Mesenteric fat pad (tissue), 1 donor: Measurements from ENCODE around the gene STAP2. TPM values are rescaled to one million over a fixed set of nuclear protein-coding genes. Genes with fewer than 3 reads are reported as not detected.
"Not testable (repeated sequence)": the region's sequence is repeated elsewhere in the genome, so short reads cannot be mapped to it uniquely, and the experiment has no call there.

Experiments used
- DNase-seq: peaks from one replicate; pipeline ENCODE4 v3.0.0-alpha.2; 2020; ENCODE audit warnings: low spot score
- total RNA-seq: library from RNA; stranded (reverse); fragmentation: NEBNext Ultra II Directional; extraction: Animal tissue kit (Norgen Biotek cat#: 25700); gene quantifications from one replicate; pipeline ENCODE4 v1.2.1, GENCODE V29; 2021
- donor health status: DM: yes; HTN: yes; CAD: no.

Gene STAP2
- total RNA-seq, 1 donor from 2014 or later: 3.0 TPM

DNA sequence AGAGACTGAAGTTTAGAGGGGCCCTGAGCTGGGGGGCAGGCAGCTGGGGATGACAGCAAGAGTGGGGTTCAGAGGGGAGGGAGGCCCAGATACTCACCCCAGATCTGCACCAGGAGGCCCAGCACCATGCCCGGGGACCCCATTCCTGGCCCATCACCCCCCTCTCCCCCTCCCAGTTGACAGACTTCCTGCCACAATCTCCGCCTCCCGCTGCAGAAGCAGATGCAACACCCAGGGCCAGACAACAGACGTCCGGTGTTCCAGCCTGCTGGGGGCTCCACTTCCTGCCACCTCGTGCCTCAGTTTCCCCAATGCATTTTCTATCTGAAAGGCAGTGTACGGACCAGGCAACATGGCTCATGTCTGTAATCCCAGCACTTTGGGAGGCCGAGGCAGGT lies 36.4 kb downstream of the STAP2 start, which contains the start of gene TMIGD2:
TSS of gene TMIGD2 (minus strand) at position 147 of the 398 bp plus-strand sequence. CDS start at position 143, 4 bp downstream.
- no peak for DNase-seq

DNA sequence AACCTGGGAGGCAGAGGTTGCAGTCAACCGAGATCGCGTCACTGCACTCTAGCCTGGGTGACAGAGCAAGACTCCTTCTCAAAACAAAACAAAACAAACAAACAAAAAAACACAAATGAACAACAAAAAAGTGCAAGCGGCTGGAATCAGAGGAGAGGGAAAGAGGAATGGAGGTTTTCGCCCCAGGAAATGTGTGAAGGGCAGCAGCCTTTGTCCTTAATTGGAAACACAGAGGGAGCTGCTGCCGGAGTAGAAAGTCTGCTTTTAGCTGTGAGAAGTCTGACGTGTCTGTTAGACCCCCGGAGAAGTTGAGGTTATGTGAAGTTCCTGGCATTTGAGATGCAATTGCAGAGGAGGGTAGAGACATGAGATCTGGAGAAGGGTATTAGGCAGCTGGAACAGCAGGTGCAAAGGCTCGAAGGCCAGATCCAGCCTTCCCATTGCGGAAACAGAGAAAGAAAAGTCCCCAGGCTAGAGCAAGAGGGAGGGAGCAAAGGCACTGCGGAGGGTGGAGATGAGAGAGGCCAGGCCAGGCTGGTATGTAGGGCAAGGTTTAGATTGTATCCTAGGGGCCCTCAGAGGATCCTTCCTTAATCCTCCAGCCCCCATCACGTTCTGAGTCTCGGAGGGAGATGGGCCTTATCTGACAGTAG lies 36.9 kb downstream of the STAP2 start:
- no peak for DNase-seq

DNA sequence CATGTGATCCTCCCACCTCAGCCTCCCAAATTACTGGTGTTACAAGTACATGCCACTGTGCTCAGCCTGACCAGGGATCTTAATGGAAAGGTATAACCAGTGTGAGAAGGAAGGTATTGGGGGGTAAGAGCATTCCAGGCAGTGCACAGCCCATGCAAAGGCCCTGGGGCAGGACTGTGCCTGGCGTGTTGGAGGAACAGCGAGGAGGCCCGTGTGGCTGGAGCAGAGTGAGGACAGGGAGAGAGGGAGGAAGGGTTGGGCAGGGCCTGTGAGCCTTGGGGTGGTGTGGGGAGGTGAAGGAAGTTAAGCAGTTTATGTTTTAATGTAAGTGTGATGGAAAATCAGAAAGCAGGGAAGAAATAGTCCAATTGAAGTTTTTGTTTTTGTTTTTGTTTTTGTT lies 38.0 kb downstream of the STAP2 start:
- DNase-seq: no peak

DNA sequence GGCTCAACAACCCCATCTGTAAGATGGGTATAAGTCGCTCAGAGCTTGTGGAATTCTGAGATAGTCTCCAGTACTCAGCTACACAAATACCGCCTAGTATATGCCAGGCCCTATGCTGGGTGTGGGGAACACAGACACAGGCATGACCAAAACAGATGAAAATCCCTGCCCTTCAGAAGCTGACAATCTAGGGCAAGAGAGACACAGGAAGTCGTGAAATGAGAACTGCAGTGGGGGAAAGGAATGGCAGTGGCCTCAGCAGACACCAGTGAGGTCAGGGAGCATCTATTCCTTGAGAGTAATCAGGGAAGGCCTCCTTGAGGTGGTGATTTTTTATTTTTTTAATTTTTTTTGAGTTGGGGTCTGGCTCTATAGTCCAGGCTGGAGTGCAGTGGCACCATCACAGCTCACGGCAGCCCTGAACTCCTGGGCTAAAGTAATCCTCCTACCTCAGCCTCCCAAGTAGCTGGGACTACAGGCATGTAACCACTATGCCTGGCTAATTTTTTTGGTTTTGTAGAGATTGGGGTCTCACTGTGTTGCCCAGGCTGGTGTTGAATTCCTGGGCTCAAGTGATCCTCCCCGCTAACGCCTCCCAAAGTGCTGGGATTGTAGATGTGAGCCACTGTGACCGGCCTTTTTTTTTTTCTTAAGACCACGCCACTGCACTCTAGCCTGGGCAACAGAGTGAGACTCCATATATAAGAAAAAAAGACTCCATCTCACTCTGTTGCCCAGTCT lies 39.6 kb downstream of the STAP2 start:
- no peak for DNase-seq

DNA sequence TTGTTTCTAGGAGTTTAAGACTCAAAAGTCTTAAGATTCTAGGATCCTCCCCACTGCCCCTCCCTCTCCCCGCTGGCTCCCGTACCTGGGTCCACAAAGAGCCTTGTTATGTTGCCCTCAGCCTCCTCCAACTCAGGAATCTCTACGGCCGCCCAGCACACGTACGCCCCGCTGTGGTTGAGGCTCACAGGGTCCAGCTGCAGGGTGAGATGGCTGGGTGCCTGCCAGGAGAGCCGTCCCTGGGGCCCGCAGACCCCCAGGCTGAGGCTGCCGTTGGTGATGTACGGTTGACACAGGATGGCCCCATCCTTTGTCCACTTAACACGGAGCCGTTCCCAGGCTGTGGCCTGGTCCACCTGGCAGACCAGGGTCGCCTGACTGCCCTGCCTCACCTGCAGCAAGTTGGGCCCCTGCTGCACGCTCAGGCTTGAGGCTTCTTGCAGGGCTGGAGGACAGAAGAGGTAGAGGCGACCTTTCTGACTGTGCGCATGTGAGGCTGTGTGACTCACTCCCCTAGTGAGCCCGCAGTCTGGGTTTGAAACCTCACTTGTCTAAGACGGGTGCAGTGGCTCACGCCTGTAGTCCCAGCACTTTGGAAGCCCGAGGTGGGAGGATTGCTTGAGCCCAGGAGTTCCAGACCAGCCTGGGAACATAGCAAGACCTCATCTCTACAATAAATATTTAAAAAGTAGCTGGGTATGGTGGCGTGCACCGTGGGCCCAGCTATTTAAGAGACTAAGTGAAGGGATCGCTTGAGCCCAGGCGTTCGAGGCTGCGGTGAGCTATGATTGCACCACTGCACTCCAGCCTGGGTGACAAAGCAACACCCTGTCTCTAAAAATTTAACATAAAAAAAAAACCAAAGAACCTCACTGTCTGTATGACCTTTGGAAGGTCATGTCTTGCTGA lies 40.5 kb downstream of the STAP2 start:
- no peak for DNase-seq

DNA sequence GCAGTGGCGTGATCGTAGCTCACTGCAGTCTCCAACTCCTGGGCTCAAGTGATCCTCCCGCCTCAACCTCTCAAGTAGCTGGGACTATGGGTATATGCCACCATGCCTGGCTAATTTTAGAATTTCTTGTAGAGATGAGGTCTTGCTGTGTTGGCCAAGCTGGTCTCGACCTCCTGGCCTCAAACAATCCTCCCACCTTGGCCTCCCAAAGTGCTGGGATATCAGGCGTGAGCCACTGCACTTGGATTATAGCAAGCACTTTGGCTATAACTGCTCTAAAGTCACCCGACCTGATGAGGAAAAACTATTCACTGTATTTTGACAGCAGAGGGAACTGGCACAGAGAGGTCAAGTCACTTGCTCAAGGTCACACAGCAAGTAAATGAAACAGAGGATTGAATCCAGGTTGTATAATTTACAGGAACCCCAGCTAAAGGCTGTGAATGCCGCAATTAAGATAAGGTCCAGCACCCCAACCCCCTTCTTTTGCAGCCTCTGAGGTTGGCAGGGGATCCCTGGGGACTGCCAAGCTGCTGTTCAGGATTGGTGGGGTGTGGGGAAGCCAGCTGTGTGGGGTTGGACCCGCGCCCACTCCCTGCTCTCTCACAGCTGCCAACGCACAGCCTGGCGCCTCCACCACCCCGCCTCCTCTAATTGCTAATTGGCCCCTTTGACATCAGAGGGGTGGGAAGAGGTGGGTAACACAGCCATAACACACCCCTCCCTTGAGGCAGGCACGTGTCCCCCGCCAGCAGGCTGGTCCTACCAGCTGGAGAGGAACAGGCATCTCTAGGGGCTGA lies 42.5 kb downstream of the STAP2 start:
- DNase-seq: no peak

DNA sequence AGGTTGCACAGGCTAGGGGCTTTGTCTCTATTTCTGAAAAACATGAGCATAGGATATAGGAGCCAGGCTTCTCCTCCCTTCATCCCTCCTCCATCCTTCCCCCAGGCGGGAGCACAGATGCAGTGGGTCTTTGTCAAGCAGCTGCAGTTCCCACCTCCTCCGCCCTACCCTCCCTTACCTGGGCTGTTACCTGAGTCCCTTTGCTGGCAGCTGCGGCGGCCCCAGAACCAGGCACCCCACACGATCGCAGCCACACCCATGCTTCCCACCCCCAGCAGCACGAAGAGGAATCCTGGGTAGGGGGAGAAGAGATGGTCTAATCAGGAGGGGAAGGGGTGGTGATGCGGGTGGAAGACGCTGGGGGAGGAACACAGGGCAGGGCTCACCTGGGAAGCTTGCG lies 44.2 kb downstream of the STAP2 start:
- no peak for DNase-seq

DNA sequence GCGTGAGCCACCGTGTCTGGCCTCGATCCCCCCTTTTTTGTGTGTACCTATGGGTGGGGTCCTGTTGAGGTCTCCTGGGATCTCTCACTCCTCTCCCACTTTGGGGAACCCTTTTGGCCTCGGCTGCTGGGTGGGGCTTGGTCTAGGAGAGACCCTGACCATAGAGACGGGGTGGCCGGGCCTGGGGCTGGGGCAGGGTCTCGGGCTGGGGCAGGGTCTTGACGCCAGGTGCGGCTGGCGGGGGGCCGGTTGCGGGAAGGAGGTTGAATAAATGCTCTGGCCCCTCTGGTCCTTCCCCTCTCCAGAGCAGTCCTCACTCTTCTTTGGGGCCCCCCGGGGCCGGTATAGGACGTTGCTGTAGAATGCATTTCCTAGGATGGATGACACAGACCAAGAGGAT lies 46.1 kb downstream of the STAP2 start:
- DNase-seq: no peak

DNA sequence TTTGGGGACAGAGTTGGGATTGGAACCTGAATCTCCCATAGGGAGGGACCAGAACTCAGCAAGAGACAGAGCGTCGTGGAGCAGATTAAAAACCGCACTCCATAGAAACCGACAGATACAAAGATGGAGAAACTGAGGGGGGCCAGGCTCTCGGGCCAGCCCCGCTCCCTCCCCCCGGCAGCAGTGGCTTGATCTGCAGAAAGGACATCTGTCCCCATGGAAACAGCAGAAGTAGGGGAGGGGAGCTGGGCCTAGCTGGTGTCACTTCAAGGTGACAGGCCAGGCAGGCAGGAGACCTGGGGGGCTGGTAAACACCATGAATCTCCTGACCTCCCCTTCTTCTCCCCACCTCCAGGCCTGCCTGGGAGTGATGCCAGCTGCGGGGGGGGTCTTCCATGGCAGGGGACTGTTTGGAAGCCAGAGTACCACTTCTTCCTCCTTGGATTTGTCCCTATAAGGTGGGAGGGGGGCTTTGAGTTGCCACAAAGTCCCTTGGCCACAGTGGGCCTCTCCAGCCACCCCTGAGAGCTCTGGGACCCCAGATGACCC lies 47.4 kb downstream of the STAP2 start:
- DNase-seq: no peak

DNA sequence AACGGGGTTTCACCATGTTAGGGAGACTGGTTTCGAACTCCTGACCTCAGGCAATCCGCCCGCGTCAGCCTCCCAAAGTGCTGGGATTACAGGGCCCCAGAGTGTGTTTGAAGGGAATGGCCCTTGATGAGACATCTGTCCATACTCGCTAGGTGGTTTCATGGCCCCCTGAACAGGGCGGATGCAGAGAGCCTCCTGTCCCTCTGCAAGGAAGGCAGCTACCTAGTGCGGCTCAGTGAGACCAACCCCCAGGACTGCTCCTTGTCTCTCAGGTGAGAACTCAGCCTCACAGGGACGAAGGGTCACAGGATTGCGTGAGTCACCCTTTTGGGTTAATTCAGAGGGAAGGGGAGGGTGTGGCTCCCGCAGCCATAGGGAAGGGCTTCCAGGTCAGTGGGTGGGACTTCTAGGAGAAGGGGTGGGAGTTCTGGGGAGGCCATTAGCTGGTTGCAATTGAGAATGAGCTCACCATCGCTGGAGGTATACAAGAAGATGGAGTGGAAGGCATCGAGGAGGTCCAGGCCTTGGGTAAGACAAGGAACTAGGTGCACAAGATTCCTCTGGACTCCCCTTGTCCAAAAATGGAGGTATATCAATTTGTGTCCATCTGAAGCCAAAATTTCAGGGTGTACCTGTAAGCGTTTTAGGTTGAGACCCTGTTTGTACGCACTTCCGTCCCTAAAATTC lies 50.4 kb downstream of the STAP2 start:
- no peak for DNase-seq

DNA sequence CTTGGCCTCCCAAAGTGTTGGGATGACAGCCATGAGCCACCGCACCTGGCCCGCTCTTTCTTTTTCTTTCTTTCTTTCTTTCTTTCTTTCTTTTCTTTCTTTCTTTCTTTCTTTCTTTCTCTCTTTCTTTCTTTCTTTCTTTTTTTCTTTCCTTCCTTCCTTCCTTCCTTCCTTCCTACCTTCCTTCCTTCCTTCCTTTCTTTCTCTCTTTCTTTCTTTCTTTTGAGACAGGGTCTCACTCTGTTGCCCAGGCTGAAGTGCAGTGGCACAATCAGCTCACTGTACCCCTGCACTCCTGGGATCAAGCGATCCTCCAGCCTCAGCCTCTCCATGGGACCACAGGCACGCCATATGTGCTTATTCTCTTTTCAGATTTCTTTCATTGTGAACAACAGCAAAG lies 52.5 kb downstream of the STAP2 start:
- DNase-seq: not testable (repeated sequence)

DNA sequence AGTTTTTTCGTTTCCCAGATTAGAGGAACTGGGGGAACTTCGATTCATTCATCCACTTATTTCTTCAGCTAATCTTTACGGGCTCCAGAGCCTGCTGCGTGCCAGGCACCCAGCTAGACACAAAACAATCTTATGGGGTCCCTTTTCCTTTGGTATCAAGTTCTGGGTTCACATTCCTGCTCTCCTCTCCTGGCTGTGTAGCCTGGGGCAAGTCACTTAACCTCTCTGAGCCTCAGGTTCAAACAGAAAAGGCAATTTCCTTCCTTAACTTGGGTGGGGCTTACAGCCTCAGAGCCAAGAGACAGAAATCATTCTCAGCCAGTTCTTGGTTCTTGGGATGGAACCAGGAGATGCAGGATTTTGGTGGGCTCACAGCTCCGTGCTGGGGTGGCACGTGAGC lies 53.7 kb downstream of the STAP2 start:
- DNase-seq: no peak

DNA sequence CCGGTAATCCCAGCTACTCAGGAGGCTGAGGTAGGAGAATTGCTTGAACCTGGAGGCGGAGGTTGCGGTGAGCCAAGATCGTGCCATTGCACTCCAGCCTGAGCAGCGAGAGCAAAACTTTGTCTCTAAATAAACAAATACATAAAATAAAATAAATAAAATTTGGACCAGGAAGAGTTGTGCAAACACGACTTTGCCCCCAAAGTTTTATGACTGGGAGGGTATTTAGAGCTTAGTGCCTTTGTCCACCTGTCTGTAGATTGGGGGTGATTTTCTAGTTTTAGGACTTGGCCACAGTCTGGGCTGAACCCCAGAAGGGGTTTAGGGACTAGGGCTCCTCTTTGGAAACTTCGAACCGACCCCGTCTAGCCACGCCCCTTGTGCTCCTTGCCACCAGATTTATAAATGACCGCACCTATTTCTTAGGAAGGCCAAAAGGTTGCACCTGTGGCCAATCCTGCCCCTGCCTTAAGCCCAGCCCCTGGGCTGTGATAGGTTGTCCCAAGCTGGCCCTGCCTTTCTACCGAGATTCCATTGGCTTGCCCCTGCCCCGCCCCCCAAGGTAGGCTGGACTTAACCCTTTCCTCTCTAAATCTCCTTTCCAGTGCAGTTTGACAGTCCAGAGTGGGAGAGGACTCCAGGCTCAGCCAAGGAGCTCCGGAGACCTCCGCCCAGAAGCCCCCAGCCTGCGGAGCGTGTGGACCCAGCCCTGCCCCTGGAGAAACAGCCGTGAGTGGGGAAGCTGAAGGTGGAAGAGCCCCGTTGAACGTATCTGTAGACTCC lies 54.3 kb downstream of the STAP2 start:
- DNase-seq: no peak

DNA sequence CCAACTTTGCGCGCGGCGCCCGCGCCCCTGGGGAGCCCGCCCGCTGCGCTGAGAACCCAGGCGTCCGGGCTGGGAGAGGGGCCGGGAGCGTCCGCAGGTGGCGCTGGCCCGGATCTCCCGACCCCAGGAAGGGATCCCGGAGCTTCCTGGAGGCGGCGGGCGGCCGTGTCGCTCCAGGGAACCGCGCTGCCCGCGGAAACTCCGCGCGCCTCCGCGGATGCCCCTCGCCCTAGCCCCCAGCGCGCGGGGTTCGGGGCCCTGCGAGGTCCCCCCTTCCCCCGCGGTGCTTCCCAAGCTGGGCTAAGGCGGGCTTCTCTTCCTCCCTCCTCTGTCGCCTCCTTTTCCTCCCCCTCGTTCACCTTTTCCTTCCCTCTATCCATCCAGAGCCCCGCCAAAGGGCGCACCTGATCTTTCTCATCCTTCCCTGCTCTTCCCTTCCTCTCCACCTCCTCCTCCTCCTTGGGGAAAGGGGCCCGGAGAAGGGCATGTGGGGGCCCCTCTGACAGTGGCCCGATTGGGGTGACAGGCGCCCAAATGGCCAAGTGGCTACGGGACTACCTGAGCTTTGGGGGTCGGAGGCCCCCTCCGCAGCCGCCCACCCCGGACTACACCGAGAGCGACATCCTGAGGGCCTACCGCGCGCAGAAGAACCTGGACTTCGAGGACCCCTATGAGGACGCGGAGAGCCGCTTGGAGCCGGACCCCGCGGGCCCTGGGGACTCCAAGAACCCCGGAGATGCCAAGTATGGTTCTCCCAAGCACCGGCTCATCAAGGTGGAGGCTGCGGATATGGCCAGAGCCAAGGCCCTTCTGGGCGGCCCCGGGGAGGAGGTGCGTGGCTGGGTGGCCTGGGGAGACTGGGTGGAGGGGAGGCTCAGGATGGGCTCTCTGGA lies 58.9 kb downstream of the STAP2 start:
- DNase-seq: no peak

DNA sequence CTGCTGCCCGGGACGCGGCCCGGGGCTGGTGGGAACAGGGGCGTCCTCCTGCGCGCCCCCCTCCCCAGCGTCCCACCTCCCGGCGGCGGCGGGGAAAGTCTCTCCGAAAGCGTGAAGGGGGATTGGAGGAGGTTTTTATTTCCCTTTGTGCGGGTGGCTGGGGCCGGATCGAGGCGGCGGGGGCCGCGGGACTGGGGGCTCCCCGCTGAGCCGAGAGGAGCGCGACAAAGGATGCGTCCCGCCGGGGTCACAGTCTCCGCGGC lies 59.4 kb downstream of the STAP2 start:
- no peak for DNase-seq

DNA sequence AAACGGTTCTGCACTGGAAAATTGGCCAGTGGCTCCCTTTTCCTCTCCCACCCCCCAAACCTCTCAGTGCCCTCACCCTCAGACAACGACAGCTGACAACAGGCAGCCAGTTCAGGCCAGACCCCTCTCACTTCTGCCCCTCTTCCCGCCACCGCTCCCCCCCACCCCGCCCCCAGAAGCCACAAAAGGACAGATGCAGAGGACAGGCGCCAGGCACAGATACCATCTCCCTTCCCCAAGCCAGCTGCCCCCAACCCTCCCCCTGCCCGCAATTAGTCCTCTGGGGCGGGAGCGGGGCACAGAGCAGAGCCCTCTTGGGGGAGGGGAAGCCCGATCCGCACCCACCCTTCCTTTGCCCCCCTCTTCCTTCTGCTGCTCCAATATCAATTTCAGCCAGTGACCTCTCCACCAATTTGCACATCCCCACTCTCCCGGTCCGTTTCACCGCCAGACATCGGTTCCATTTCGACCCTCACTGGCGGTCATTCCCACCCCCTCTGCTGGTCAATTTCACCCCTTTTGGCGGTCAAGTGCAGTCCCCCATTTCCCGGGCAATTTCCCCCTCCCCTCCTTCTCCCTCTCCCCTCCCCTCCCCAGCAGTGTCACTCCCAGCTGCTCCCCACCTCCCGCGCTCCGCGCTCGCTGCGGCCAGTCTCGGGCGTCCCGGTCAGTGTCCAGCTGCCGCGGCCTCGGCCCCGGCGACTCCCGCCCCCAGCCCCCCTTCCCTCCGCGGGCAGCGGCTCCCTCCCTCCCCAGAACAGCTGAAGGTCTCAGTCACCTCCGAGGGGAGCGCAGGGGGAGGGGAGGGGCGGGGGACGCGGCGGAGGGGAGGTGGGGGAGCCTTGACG lies 60.0 kb downstream of the STAP2 start, which contains the start of gene SHD:
TSS of gene SHD (plus strand) at position 848 of the 848 bp plus-strand sequence. CDS start 798 bp downstream, outside the sequence.
- DNase-seq: no peak

DNA sequence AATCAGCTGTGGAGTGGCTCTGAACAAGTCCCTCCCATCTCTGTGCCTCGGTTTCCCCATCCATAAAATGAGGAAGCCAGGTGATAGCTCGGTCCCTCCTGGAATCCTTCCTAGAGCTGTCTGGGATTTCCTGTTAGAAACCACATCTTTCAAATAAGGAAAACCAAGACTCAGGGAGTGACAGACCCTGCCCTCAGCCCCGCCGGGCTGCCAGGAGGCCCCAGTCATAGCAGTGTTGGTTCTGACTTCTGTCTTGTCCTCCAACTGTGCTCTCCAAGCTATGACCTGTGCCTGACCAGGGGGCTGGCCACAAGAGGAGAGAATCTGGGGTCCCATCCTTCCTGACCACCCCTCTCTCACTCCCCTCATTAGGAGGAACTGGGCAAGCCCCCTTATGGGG lies 60.6 kb downstream of the STAP2 start:
- DNase-seq: no peak
